Fibroblast of villous mesenchyme (primary cell): Measurements from ENCODE around the gene PDLIM5. TPM values are rescaled to one million over a fixed set of nuclear protein-coding genes. Genes with fewer than 3 reads are reported as not detected.
A peak's percentile ranks its signal among the peaks of the same experiment; 100 is the strongest.

Experiments
- DNase-seq: peaks from one replicate; pipeline ENCODE4 v3.0.0-alpha.2; 2010; ENCODE audit warnings: low read depth
- H3K4me3 ChIP-seq: 2 replicates; pipeline ENCODE4 v1.5.1; 2011; ENCODE audit warnings: low read depth, mild to moderate bottlenecking, low read length
- CTCF ChIP-seq: IDR thresholded peaks from 2 replicates; pipeline ENCODE4 v1.5.1; 2012; ENCODE audit warnings: low read depth, mild to moderate bottlenecking, low read length; ENCODE audit not compliant: insufficient read depth
- total RNA-seq: library from RNA; depleted of rRNA; stranded (reverse); fragments of >200 nt; gene quantifications from 2 replicates; pipeline ENCODE4 v1.2.3, GENCODE V29; 2012

Gene PDLIM5
- total RNA-seq, 1 donor: 370 TPM

DNA sequence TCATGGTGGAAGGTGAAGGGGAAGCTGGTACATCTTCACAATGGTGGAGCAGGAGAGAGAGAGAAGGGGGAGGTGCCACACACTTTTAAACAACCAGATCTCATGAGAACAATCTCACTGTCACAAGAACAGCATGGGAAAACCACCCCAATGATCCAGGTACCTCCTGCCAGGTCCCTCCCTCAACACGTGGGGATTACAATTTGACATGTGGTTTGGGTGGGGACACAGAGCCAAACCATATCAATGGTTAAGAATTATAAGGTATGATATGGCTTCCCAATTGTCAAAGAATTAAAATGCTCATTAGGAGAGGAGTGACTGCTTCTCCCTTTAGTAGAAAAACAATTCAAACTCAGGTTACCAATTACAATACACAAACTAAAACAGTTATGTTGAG is 143.3 kb downstream of the PDLIM5 start:
- DNase-seq: no peak
- TF ChIP-seq CTCF: no peak
- no peak overlapping the region for H3K4me3 ChIP-seq

GRCh38 chr4:94595880-94596483 is 144.2 kb downstream of the PDLIM5 start:
- DNase-seq: peak; percentile 72
- no peak overlapping the region for H3K4me3 ChIP-seq

DNA sequence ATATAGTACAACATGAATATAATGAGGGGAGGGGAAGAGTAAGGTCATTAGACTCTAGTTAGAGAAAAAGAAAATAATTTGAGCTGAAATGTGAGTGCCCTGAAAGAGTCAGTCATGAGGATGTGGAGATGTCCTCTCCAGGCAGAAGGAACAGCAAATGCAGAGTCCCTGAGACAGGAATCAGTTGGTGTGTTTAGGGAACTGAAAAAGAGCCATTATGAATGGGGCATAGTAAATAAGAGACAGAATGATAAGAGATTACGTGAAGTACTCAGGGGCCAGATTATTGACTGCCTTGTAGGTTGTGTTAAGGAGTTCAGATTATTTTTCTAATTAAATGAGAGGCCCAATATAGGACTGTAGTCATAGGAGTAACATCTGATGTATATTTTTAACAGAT is 147.0 kb downstream of the PDLIM5 start:
- no peak for DNase-seq
- TF ChIP-seq CTCF: no peak
- no peak overlapping the region for H3K4me3 ChIP-seq

More at GRCh38 chr4:94595880-94596483, 144.2 kb downstream of the PDLIM5 start:
- TF ChIP-seq CTCF: peak; percentile 61

- DNase-seq: peak; percentile 95
- TF ChIP-seq CTCF: no peak
Measured at GRCh38 chr4:94603170-94603747, 151.5 kb downstream of the PDLIM5 start.

DNA sequence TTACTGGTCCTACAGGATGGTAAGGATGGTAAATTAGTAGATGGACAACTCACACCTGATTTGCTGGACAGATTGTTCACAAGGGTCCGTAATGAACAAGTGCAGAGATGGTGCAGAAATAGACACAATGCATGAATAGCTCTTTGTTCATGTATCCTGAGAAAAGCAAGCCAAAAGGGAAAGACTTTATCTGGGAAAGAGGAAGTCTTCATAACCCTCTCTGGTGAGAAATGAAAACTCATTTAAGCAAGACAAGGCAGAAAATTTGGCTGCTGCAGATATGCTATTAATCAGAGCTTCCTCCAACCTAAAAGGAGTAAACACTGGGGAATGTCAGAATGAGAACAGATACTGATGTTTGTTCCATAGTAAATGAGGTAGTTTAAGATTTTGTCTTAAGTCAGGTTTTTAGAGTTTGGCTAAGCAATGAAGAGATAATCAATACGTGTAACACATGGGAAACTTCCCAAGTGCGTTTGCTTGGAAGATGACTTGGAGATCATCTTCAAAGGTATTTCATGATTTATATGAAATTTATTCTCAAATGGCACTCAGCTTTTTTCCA is 153.6 kb downstream of the PDLIM5 start:
- no peak for TF ChIP-seq CTCF
- no peak for DNase-seq
- H3K4me3 ChIP-seq: no peak overlapping the region

More at GRCh38 chr4:94603170-94603747, 151.5 kb downstream of the PDLIM5 start:
- H3K4me3 ChIP-seq: no peak overlapping the region

DNA sequence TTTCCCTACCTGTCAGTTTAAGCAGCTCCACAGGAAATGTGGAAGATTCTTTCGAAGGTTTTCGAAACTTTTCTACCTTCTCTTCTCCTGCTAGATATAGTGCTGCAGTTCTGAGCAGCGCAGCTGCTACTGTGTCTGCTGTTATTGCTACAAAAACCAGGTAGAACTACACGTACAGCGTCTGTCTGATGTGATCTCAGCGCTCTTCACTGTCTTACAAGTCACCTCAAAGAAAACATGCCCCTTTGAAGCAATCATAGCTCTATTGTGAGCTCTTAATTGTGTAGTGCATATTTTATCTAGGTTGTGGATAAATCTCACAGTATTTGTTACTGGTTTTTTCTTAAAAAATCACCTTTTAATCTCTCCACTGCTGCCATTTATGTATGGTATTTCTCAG is 158.4 kb downstream of the PDLIM5 start:
- no peak for DNase-seq
- H3K4me3 ChIP-seq: no peak overlapping the region
- TF ChIP-seq CTCF: no peak
